HUDEP-2 (cell line): ENCODE measurements around the gene KCNMB2.
"Not testable (repeated sequence)": the region's sequence is repeated elsewhere in the genome, so short reads cannot be mapped to it uniquely, and the experiment has no call there.

ENCODE experiments used
- DNase-seq, 76 experiments: peaks; one replicate each; lab custom pipeline; 2025; ENCODE audit not compliant: unreplicated experiment in 76 of 76; lab: John Stamatoyannopoulos, UW

KCNMB2 gene

DNA sequence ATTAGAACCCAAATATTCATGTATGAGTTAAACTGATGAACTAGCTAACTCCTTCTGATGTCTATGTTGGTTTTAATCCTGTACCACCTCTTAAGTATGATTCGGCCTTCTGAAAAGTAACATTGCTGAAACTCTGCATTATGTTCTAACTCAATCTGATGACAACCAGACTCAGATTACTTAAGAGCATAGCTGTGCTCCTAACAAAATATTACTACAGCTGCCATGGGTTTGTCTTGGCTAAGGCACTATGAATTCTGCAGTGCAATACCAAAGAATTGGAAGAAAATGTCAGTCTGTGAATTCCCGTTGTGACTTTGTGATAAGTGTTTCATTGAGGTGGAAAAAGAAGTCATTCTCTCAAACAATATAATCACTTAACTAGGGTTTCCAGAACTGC lies 311.0 kb downstream of the KCNMB2 start:
- no peak for DNase-seq

DNA sequence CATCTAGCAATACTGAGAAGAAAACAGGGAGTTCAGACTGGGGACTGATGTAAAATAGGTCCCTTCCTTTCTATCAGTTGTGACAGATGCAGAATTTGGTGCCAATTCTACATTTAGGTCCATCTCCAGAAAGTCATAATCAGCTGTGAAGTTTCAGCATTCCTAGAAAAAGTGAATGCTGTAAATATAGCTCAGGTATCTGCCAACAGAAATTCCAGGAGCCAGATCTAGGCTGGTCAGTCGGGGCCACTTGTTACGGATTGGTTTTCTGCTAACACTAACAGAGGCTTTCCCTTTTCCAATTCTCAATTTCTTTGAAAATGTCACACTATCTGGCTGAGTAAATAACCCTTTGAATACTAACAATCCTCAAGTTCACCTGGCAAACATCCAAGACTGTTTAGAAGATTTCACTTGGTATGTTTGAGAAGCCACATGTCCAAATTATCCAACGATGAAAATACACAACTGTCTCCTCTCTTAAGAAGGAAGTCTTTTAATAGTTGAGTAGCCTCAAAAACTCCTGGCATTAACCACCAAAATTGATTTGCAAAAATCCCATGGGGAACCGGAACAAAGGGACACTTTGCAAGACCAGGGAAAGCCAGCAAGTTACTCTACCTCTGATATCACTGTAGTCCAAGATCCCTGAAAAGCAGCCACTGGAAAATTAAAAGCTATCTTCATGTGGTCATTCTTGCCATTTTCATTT lies 313.1 kb downstream of the KCNMB2 start:
- no peak for DNase-seq

DNA sequence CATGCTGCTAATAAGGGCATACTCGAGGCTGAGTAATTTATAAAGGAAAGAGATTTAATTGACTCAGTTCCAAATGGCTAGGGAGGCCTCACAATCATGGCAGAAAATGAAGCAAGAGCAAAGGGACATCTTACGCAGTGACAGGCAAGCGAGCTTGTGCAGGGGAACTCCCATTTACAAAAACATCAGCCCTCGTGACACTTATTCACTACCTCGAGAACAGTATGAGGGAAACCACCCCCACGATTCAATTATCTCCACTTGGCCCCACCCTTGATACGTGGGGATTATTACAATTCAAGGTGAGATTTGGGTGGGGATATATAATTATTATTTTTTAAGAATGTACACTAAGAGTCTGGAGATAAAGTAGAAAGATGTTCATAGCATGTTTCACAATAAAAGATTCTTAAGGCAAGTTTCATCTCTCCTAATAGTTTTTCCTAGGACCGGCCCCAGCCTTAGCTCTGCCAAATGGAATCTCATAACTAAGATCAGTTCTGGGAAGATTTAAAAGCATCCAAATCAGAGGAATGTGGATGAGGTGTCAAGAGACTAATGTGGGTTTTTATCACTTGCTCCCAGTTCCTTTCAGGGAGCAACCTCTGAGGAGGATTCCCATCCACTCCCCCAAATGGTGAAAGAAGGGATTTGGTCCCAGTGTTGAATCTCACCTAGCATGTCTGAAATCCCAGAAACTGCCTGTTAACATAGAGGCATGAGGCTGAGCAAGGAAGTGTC lies 314.4 kb downstream of the KCNMB2 start:
- DNase-seq: no peak

DNA sequence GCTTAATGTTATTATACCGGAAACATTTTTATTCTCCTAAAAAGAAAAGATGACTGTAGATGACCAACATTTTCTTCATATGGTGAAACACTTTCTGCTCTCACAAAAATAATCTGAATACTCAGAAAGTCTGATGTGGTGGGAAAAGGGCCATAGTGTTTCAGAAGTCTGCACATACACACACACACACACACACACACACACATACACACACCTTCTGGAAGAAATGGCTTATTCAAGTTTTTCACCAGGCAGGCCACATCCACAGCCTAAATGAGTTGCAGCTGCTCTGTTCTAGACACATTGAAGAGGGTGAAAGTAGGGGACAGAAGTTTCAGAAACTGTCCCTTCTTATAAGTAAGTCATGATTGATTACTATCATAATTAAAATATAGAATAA lies 315.3 kb downstream of the KCNMB2 start:
- DNase-seq: no peak

DNA sequence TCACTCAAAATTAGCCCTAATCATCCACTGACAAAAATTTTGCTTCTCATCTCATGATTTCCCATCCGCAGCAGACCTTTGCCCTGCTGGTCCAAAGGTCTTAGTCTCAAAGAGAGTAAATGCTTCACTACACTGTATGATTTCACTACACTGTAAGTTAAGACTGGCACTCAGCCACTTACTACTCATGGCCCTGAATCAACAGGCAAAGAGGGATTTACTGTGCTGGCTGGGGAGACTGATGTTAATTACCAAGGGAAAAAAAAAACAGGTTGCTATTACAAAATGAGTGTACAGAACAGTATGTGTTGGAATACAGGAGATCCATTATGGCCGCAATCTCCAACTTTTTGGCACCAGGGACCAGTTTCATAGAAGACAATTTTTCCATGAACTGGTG lies 320.6 kb downstream of the KCNMB2 start:
- DNase-seq: no peak

DNA sequence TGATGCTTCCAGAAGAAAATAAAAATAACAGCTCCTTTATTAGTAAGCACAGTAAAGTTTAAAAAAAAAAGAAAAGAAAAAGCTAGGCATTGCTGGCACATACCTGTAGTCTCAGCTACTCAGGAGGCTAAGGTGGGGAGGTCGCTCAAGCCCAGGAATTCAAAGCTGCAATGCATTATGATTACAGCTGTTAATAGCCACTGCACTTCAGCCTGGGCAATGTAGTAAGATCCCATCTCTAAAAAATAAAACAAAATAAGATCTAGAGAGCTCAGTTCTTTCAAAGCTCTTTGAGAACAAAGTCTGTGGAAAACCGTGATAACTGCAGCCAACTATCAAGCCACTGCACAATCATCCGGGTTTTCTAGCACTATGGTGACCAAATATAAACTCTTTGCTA lies 323.1 kb downstream of the KCNMB2 start:
- no peak for DNase-seq

DNA sequence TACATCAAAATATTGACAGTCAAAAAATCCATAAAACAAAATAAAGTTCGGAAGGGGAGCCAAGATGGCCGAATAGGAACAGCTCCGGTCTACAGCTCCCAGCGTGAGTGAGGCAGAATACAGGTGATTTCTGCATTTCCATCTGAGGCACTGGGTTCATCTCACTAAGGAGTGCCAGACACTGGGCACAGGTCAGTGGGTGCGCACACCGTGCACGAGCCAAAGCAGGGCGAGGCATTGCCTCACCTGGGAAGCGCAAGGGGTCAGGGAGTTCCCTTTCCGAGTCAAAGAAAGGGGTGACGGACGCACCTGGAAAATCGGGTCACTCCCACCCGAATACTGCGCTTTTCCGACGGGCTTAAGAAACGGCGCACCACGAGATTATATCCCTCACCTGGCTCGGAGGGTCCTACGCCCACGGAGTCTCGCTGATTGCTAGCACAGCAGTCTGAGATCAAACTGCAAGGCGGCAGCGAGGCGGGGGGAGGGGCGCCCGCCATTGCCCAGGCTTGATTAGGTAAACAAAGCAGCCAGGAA lies 323.7 kb downstream of the KCNMB2 start:
- DNase-seq: not testable (repeated sequence)

DNA sequence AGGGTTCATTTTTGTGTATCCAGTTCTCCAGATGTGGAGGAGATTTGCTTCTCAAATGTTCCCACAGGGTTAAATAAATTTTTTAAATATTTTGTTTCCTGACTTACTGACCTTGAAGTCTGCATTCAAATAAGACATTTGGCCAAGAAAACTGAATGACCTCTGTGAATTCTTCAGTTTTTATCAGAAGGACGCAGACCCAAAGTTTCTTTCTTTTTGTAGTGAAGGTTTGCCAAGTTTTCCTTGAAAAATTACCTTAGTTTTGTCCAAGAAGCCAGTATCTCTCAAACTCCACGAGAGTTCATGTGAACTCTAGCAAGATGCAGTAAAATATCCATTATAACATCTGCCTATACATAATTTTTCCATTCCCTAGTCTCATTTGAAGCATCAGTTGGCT lies 332.4 kb downstream of the KCNMB2 start:
- DNase-seq: no peak

DNA sequence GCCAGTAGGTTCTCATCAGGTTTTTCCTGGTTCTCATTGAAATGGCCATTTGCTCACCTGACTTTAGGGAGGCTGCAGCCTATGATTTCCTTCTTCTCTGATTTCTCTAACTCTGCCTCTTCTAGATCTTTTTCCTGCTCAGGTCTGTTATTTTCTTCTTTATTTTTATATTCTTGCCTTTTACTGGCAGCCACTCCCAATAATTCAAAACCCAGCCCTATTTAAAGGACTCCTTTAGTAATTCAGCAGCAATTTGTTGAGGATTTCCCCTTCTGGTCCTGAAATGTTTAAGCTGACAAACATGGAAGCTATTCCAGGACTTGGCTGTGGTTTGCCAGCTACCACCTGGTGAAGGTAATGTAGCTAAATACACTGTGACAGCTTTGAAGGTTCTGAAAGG lies 333.8 kb downstream of the KCNMB2 start:
- DNase-seq: no peak

DNA sequence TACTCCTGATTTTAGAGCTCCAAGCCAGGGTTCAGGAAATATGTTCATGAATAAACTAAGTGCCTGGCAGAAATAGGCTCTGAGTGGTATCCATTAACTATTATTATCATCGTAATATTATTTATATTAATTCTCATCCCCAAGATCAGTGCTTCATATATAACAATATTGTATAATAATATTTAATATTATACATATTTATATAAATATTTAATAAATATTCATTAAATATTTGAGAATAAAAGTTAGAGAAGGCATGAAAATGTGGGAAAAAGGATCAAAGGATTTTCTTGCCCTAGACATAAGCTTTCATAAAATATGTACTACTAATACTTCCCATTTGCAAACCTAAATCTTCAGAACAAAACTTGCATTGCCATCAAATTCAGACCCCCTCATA lies 338.9 kb downstream of the KCNMB2 start:
- no peak for DNase-seq

DNA sequence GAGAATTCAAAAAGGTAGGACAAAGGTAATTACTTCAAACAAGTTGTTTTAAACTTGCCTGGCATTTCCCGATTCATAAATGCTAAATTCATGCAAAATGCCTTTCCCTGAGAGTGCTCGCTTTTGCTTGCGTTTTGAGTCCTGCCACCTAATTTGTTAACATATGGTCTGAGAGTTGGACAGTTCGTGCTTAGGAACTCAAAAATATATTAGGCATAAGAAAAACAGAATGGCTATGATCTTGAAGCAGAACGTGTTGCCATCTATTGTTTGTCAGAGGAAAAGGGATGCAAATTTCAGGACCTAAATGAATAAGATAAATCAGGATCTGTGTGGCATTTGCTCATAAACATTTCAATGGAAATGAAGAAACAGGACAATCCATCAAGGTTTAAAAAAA lies 339.6 kb downstream of the KCNMB2 start:
- DNase-seq: no peak

DNA sequence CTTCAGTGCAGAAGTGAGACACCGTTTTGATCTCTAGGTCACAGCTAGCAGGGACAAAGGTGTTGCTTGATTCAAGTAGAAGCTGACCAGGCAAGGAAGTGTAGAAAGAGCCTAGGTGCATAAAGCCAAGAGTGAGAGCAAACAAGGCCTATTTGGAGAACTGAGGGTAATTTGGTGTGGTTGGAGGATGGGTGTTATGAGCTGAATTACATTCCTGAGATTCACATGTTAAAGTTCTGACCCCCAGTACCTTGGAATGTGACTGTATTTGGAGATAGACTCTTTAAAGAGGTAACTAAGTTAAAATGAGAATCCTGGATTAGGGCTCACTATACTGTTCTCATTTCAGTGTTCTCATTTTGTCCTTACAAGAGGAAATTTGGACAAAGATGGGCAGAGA lies 344.0 kb downstream of the KCNMB2 start:
- DNase-seq: no peak
